HepG2 (cell line): ENCODE results near the gene PIM3. TPM values are rescaled to one million over a fixed set of nuclear protein-coding genes. Genes with fewer than 3 reads are reported as not detected.

Experiments
- MXD3 ChIP-seq: IDR thresholded peaks from 2 replicates; pipeline ENCODE4 v1.6.1; 2016; ENCODE audit warnings: mild to moderate bottlenecking, missing biosample characterization, missing genetic modification reagents
- NONO ChIP-seq, 2 experiments: fragments of 450-650 bp in 1 of 2; sonication (generic) in 1 of 2; formaldehyde crosslinking in 1 of 2; IDR thresholded peaks in 1 of 2; conservative IDR thresholded peaks in 1 of 2; 2 replicates each; pipeline versions ENCODE4 v1.6.1 to v1.8.0; 2017 to 2022; ENCODE audit warnings: mild to moderate bottlenecking in 1 of 2, missing genetic modification reagents in 1 of 2, moderate library complexity in 1 of 2
- TRIM22 ChIP-seq: fragments of 450-650 bp; IDR thresholded peaks from 2 replicates; pipeline ENCODE4 v1.6.1; 2017
- ZNF12 ChIP-seq: sonication (generic); formaldehyde crosslinking; IDR thresholded peaks from 2 replicates; pipeline ENCODE4 v1.5.0; 2020; ENCODE audit warnings: missing genetic modification reagents
- ZNF616 ChIP-seq: sonication (generic); formaldehyde crosslinking; IDR thresholded peaks from 2 replicates; pipeline ENCODE4 v1.5.0; 2020; ENCODE audit warnings: low read depth, mild to moderate bottlenecking, missing genetic modification reagents
- polyA plus RNA-seq, 8 experiments: library from polyadenylated mRNA; depleted of rRNA in 3 of 8; stranded (reverse) in 7 of 8; unstranded in 1 of 8; fragments of >200 nt; fragmentation: Illumina TruSeq in 4 of 8; extraction: Trizol in 4 of 8; gene quantifications; 2 replicates each; pipeline versions ENCODE4 v1.2.1 to v1.2.3, GENCODE V29; 2011 to 2016; ENCODE audit warnings: low read depth in 4 of 8, missing spikeins in 1 of 8, mixed read lengths in 1 of 8; ENCODE audit not compliant: insufficient read depth in 1 of 8
- total RNA-seq, 5 experiments: library from RNA; depleted of rRNA; stranded (reverse); fragments of >200 nt; fragmentation: Illumina TruSeq; extraction: Trizol; gene quantifications; 2 replicates each; pipeline ENCODE4 v1.2.3, GENCODE V29; 2016; ENCODE audit warnings: low read depth in 1 of 5
- TF ChIP-seq, protein P1 (sequence below): sonication (generic); formaldehyde crosslinking; IDR thresholded peaks from 2 replicates; pipeline ENCODE4 v1.8.1; 2023; ENCODE audit warnings: mild to moderate bottlenecking, missing genetic modification reagents
- TF ChIP-seq, protein P2 (sequence below): sonication (generic); formaldehyde crosslinking; IDR thresholded peaks from 2 replicates; pipeline ENCODE4 v1.5.0; 2020; ENCODE audit warnings: mild to moderate bottlenecking, missing genetic modification reagents

The PIM3 gene
- total and polyA plus RNA-seq, 2 of the 13 experiments (the other 11 are each of a cell fraction or from before 2014, with no cell fraction given) = 21.6 to 31.2 TPM

- TF ChIP-seq, protein P1, sequence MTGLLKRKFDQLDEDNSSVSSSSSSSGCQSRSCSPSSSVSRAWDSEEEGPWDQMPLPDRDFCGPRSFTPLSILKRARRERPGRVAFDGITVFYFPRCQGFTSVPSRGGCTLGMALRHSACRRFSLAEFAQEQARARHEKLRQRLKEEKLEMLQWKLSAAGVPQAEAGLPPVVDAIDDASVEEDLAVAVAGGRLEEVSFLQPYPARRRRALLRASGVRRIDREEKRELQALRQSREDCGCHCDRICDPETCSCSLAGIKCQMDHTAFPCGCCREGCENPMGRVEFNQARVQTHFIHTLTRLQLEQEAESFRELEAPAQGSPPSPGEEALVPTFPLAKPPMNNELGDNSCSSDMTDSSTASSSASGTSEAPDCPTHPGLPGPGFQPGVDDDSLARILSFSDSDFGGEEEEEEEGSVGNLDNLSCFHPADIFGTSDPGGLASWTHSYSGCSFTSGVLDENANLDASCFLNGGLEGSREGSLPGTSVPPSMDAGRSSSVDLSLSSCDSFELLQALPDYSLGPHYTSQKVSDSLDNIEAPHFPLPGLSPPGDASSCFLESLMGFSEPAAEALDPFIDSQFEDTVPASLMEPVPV (CRISPR knock-in tag) = no peak
- TF ChIP-seq, protein P2, sequence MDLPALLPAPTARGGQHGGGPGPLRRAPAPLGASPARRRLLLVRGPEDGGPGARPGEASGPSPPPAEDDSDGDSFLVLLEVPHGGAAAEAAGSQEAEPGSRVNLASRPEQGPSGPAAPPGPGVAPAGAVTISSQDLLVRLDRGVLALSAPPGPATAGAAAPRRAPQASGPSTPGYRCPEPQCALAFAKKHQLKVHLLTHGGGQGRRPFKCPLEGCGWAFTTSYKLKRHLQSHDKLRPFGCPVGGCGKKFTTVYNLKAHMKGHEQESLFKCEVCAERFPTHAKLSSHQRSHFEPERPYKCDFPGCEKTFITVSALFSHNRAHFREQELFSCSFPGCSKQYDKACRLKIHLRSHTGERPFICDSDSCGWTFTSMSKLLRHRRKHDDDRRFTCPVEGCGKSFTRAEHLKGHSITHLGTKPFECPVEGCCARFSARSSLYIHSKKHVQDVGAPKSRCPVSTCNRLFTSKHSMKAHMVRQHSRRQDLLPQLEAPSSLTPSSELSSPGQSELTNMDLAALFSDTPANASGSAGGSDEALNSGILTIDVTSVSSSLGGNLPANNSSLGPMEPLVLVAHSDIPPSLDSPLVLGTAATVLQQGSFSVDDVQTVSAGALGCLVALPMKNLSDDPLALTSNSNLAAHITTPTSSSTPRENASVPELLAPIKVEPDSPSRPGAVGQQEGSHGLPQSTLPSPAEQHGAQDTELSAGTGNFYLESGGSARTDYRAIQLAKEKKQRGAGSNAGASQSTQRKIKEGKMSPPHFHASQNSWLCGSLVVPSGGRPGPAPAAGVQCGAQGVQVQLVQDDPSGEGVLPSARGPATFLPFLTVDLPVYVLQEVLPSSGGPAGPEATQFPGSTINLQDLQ = no peak
- TF ChIP-seq TRIM22 (no peak), MXD3 (no peak), NONO (IDR thresholded peaks at IDR 0.05) (no peak), NONO (CRISPR knock-in tag; conservative IDR thresholded peaks at IDR 0.05) (no peak), ZNF12 (no peak), ZNF616 (CRISPR knock-in tag) (no peak)
Measured at GRCh38 chr22:49921508-49922278, 38.9 kb upstream of the PIM3 start (continued).
